Measurements from ENCODE around the gene DPYD.

DPYD gene

GRCh38 chr1:97784661-97785060 lies 136.2 kb downstream of the DPYD start:
- H3K4me3 ChIP-seq (ENCODE audit: low read depth, low read length) = no peak overlapping the region
- POLR2A ChIA-PET = no interaction called here
- CTCF ChIA-PET = no interaction called here
- no peak for DNase-seq (ENCODE audit: low read depth, low spot score)
- TF ChIP-seq CTCF (IDR thresholded peaks at IDR 0.05; ENCODE audit: insufficient read depth, low read length, missing control alignments) = no peak

- no peak for TF ChIP-seq CTCF (IDR thresholded peaks at IDR 0.05; ENCODE audit: insufficient read depth, low read length, missing control alignments)
- no peak for DNase-seq (ENCODE audit: low read depth, low spot score)
- CTCF ChIA-PET = no interaction called here
- H3K4me3 ChIP-seq (ENCODE audit: low read depth, low read length) = no peak overlapping the region
- POLR2A ChIA-PET = no interaction called here
These were observed 137.1 kb downstream of the DPYD start for GRCh38 chr1:97783751-97784150.

GRCh38 chr1:97781762-97782337 lies 139.0 kb downstream of the DPYD start:
- no peak for TF ChIP-seq CTCF (IDR thresholded peaks at IDR 0.05; ENCODE audit: insufficient read depth, low read length, missing control alignments)
- CTCF ChIA-PET = no interaction called here
- POLR2A ChIA-PET = no interaction called here
- no peak for DNase-seq (ENCODE audit: low read depth, low spot score)
- no peak overlapping the region for H3K4me3 ChIP-seq (ENCODE audit: low read depth, low read length)

GRCh38 chr1:97780884-97781283 lies 139.9 kb downstream of the DPYD start:
- POLR2A ChIA-PET = no interaction called here
- CTCF ChIA-PET = interaction anchor here (1.4 kb wide), 1 partner anchor 8 kb away, joined by 6 read pairs; no protein-coding TSS in a partner anchor

GRCh38 chr1:97778718-97779117 lies 142.1 kb downstream of the DPYD start:
- POLR2A ChIA-PET = no interaction called here

More at GRCh38 chr1:97780884-97781283, 139.9 kb downstream of the DPYD start:
- no peak for TF ChIP-seq CTCF (IDR thresholded peaks at IDR 0.05; ENCODE audit: insufficient read depth, low read length, missing control alignments)
- no peak for DNase-seq (ENCODE audit: low read depth, low spot score)
- H3K4me3 ChIP-seq (ENCODE audit: low read depth, low read length) = no peak overlapping the region

GRCh38 chr1:97770376-97770775 lies 150.5 kb downstream of the DPYD start:
- ChIA-PET POLR2A (no interaction called here), CTCF (no interaction called here)
- no peak overlapping the region for H3K4me3 ChIP-seq (ENCODE audit: low read depth, low read length)
- TF ChIP-seq CTCF (IDR thresholded peaks at IDR 0.05; ENCODE audit: insufficient read depth, low read length, missing control alignments) = no peak
- no peak for DNase-seq (ENCODE audit: low read depth, low spot score)

More at GRCh38 chr1:97778718-97779117, 142.1 kb downstream of the DPYD start:
- CTCF ChIA-PET = interaction anchor here (0.7 to 1.9 kb wide), 7 partner anchors 11 to 535 kb away, joined by 3 to 9 read pairs (median 3); no protein-coding TSS in a partner anchor
- DNase-seq (ENCODE audit: low read depth, low spot score) = no peak
- H3K4me3 ChIP-seq (ENCODE audit: low read depth, low read length) = no peak overlapping the region
- no peak for TF ChIP-seq CTCF (IDR thresholded peaks at IDR 0.05; ENCODE audit: insufficient read depth, low read length, missing control alignments)

All from AG04449 (cell line).